HUDEP-2 (cell line): ENCODE results near the gene PTGFRN.

Experiments
- DNase-seq, 76 experiments: peaks; one replicate each; lab custom pipeline; 2025; ENCODE audit not compliant: unreplicated experiment in 76 of 76; lab: John Stamatoyannopoulos, UW

PTGFRN gene

GRCh38 chr1:116991918-116992317 is 82.2 kb downstream of the PTGFRN start:
- DNase-seq, result no peak

- DNase-seq, result no peak
Measured at GRCh38 chr1:116993286-116993685, 83.6 kb downstream of the PTGFRN start.

- no peak for DNase-seq
Measured at GRCh38 chr1:116994411-116994810, 84.7 kb downstream of the PTGFRN start.

GRCh38 chr1:116997066-116997465 is 87.3 kb downstream of the PTGFRN start:
- no peak for DNase-seq

- DNase-seq, result no peak
Measured at GRCh38 chr1:116997636-116998035, 87.9 kb downstream of the PTGFRN start.

- no peak for DNase-seq
Measured at GRCh38 chr1:116999596-116999995, 89.9 kb downstream of the PTGFRN start.

- DNase-seq, result no peak
Measured at GRCh38 chr1:117000142-117000541, 90.4 kb downstream of the PTGFRN start.

- DNase-seq, result no peak
Measured at GRCh38 chr1:117001254-117001927, 91.7 kb downstream of the PTGFRN start, which contains the start of gene CD101. Gene CD101 (plus strand): TSS chr1:117001760. CDS start chr1:117001818, 58 bp downstream.

- no peak for DNase-seq
Measured at GRCh38 chr1:117003223-117003875, 93.6 kb downstream of the PTGFRN start.

- DNase-seq, result no peak
Measured at GRCh38 chr1:117007719-117008013, 98.0 kb downstream of the PTGFRN start.

- DNase-seq, result no peak
Measured at GRCh38 chr1:117008656-117009055, 98.9 kb downstream of the PTGFRN start.

GRCh38 chr1:117009132-117009531 is 99.4 kb downstream of the PTGFRN start:
- no peak for DNase-seq

GRCh38 chr1:117010310-117010969 is 100.7 kb downstream of the PTGFRN start:
- no peak for DNase-seq

GRCh38 chr1:117011334-117011733 is 101.6 kb downstream of the PTGFRN start:
- DNase-seq, result no peak

GRCh38 chr1:117013309-117013858 is 103.7 kb downstream of the PTGFRN start:
- DNase-seq, result no peak

- no peak for DNase-seq
Measured at GRCh38 chr1:117014209-117014608, 104.5 kb downstream of the PTGFRN start.

GRCh38 chr1:117015724-117016123 is 106.0 kb downstream of the PTGFRN start:
- DNase-seq, result no peak

GRCh38 chr1:117017062-117017461 is 107.3 kb downstream of the PTGFRN start:
- no peak for DNase-seq

GRCh38 chr1:117017648-117018047 is 107.9 kb downstream of the PTGFRN start:
- DNase-seq, result no peak

- no peak for DNase-seq
Measured at GRCh38 chr1:117020526-117021156, 110.9 kb downstream of the PTGFRN start.

- DNase-seq, result no peak
Measured at GRCh38 chr1:117022114-117022513, 112.4 kb downstream of the PTGFRN start.
